IMR-90 (cell line): ENCODE measurements around the gene MAP1LC3B2. TPM values are rescaled to one million over a fixed set of nuclear protein-coding genes. Genes with fewer than 3 reads are reported as not detected.

Experiments
- ATAC-seq: fragments of 200-7000 bp; cut with Tn5 transposase; 2 replicates; pipeline ENCODE4 v1.9.1; 2020; ENCODE audit warnings: low read depth, mild to moderate bottlenecking, moderate library complexity
- BruUV-seq: library from RNA; stranded (reverse); fragments of 400-500 nt; replicated peaks from 2 replicates; lab custom pipeline; 2021; lab: Mats Ljungman, UMichigan
- CTCF ChIA-PET: fragments of 300-600 bp; formaldehyde crosslinking; extraction: SDS; loops from one replicate; lab custom pipeline; 2021; ENCODE audit warnings: antibody characterized with exemption; lab: Yijun Ruan, JAX
- POLR2A ChIA-PET: fragments of 300-600 bp; sonication (Branson Sonifier 250); formaldehyde crosslinking; loops from one replicate; lab custom pipeline; 2022; ENCODE audit warnings: antibody characterized with exemption; ENCODE audit not compliant: unreplicated experiment; lab: Charles Lee
- DNase-seq: peaks from one replicate; pipeline ENCODE4 v3.0.0; 2013
- H2AFZ ChIP-seq: replicated peaks from 2 replicates; pipeline ENCODE3; 2013; ENCODE audit warnings: low read length, mild to moderate bottlenecking; ENCODE audit not compliant: poor library complexity
- H2AK5ac ChIP-seq: 2 replicates; pipeline ENCODE4 v1.6.1; 2013; ENCODE audit warnings: low read depth, low read length, inconsistent platforms
- H2AK9ac ChIP-seq: replicated peaks from 2 replicates; pipeline ENCODE3; 2013; ENCODE audit warnings: mild to moderate bottlenecking, low read depth, low read length, moderate library complexity; ENCODE audit not compliant: poor library complexity
- H2BK120ac ChIP-seq: 2 replicates; pipeline ENCODE4 v1.6.1; 2013; ENCODE audit warnings: low read depth, low read length, inconsistent platforms
- H2BK15ac ChIP-seq: 3 replicates; pipeline ENCODE4 v1.6.1; 2013; ENCODE audit warnings: low read depth, low read length, inconsistent platforms
- H2BK20ac ChIP-seq: 2 replicates; pipeline ENCODE4 v1.6.1; 2013; ENCODE audit warnings: low read depth, mild to moderate bottlenecking, inconsistent platforms, low read length, moderate library complexity
- H2BK5ac ChIP-seq: 2 replicates; pipeline ENCODE4 v1.6.1; 2013; ENCODE audit warnings: mild to moderate bottlenecking, low read depth, low read length, inconsistent platforms; ENCODE audit not compliant: poor library complexity, severe bottlenecking
- H3K14ac ChIP-seq: replicated peaks from 2 replicates; pipeline ENCODE4 v1.6.1; 2013; ENCODE audit warnings: low read depth, low read length, inconsistent platforms
- H3K18ac ChIP-seq: 2 replicates; pipeline ENCODE4 v1.6.1; 2013; ENCODE audit warnings: low read depth, low read length, control low read depth
- H3K23ac ChIP-seq: 2 replicates; pipeline ENCODE4 v1.6.1; 2013; ENCODE audit warnings: low read depth, low read length, inconsistent platforms
- H3K27ac ChIP-seq: 2 replicates; pipeline ENCODE4 v1.5.1; 2013; ENCODE audit warnings: mild to moderate bottlenecking, control low read depth, low read length; ENCODE audit not compliant: insufficient read depth
- H3K27me3 ChIP-seq: 2 replicates; pipeline ENCODE4 v1.6.1; 2013; ENCODE audit warnings: low read length; ENCODE audit not compliant: control insufficient read depth, insufficient read depth
- H3K36me3 ChIP-seq: 2 replicates; pipeline ENCODE4 v1.6.1; 2013; ENCODE audit warnings: low read length, mixed read lengths; ENCODE audit not compliant: control insufficient read depth, insufficient read depth
- H3K4ac ChIP-seq: 2 replicates; pipeline ENCODE4 v1.6.1; 2013; ENCODE audit warnings: low read depth, low read length, inconsistent platforms
- H3K4me1 ChIP-seq: 2 replicates; pipeline ENCODE4 v1.6.1; 2013; ENCODE audit warnings: low read length, mixed read lengths; ENCODE audit not compliant: control insufficient read depth, insufficient read depth
- H3K4me2 ChIP-seq: 2 replicates; pipeline ENCODE4 v1.6.1; 2013; ENCODE audit warnings: low read depth, mild to moderate bottlenecking, control low read depth, low read length, moderate library complexity
- H3K4me3 ChIP-seq: 2 replicates; pipeline ENCODE4 v1.5.1; 2013; ENCODE audit warnings: low read depth, mild to moderate bottlenecking, control low read depth, low read length, moderate library complexity; ENCODE audit not compliant: insufficient read depth
- H3K56ac ChIP-seq: 2 replicates; pipeline ENCODE4 v1.6.1; 2013; ENCODE audit warnings: low read length, inconsistent platforms; ENCODE audit not compliant: insufficient read depth; ENCODE audit errors: extremely low read depth
- H3K79me1 ChIP-seq, 2 experiments: 2 replicates each; pipeline ENCODE4 v1.6.1; 2013; ENCODE audit warnings: low read length in 2 of 2, inconsistent platforms in 1 of 2, low read depth in 1 of 2
- H3K9ac ChIP-seq: 2 replicates; pipeline ENCODE4 v1.6.1; 2013; ENCODE audit warnings: low read depth, low read length, control low read depth
- H3K9me1 ChIP-seq: 2 replicates; pipeline ENCODE4 v1.6.1; 2013; ENCODE audit warnings: low read length, inconsistent platforms; ENCODE audit not compliant: insufficient read depth
- H3K9me3 ChIP-seq: 2 replicates; pipeline ENCODE4 v1.6.1; 2013; ENCODE audit warnings: low read length; ENCODE audit not compliant: control insufficient read depth, insufficient read depth
- H4K20me1 ChIP-seq: 2 replicates; pipeline ENCODE4 v1.6.1; 2013; ENCODE audit warnings: low read length, inconsistent platforms; ENCODE audit not compliant: insufficient read depth
- H4K5ac ChIP-seq: 2 replicates; pipeline ENCODE4 v1.6.1; 2013; ENCODE audit warnings: mild to moderate bottlenecking, low read depth, low read length, control low read depth
- H4K8ac ChIP-seq, 2 experiments: 2 replicates each; pipeline ENCODE4 v1.6.1; 2013; ENCODE audit warnings: low read depth in 2 of 2, low read length in 2 of 2, control low read depth in 1 of 2, inconsistent platforms in 1 of 2
- H4K91ac ChIP-seq: 2 replicates; pipeline ENCODE4 v1.6.1; 2013; ENCODE audit warnings: low read depth, low read length, inconsistent platforms; ENCODE audit not compliant: insufficient read depth
- BHLHE40 ChIP-seq: fragments of 150-350 bp; IDR thresholded peaks from 2 replicates; pipeline ENCODE4 v1.6.1; 2016; ENCODE audit warnings: mild to moderate bottlenecking, low read depth, low read length
- CEBPB ChIP-seq: IDR thresholded peaks from 2 replicates; pipeline ENCODE4 v1.6.1; 2012; ENCODE audit warnings: low read depth, low read length, improper control_type of control experiment
- FOS ChIP-seq: fragments of 150-350 bp; IDR thresholded peaks from 2 replicates; pipeline ENCODE4 v1.6.1; 2016; ENCODE audit warnings: low read depth, low read length
- MAZ ChIP-seq: IDR thresholded peaks from 2 replicates; pipeline ENCODE4 v1.6.1; 2012; ENCODE audit warnings: low read depth, mild to moderate bottlenecking, low read length, improper control_type of control experiment, moderate library complexity, borderline replicate concordance
- NFE2L2 ChIP-seq: fragments of 150-350 bp; IDR thresholded peaks from 2 replicates; pipeline ENCODE4 v1.6.1; 2016; ENCODE audit warnings: low read depth, mild to moderate bottlenecking, low read length
- WGBS, 2 experiments: methylation state at CpG; one replicate each; pipeline versions ENCODE4 v1.1.5 to v1.1.7; 2013; ENCODE audit warnings: missing lambda C conversion rate in 2 of 2; ENCODE audit not compliant: insufficient read length in 1 of 2; ENCODE audit errors: extremely low coverage in 2 of 2; 5-methylcytosine and 5-hydroxymethylcytosine counted together
- dilution Hi-C: fragments of 300-500 bp; cut with HindIII; formaldehyde crosslinking; loops from one replicate; pipeline ENCODE4 v1.14.3; 2018; ENCODE audit warnings: low sequenced_read_pairs; ENCODE audit not compliant: unreplicated experiment
- in situ Hi-C: fragments of 300-500 bp; cut with MboI; formaldehyde crosslinking; loops from 3 replicates; pipeline ENCODE4 v1.14.3; 2019; ENCODE audit warnings: low sequenced_read_pairs, inconsistent platforms, mixed read lengths
- intact Hi-C: fragments of 100-400 bp; cut with micrococcal nuclease; formaldehyde crosslinking; loops from 2 replicates; pipeline ENCODE4 v1.10.0; 2022
- polyA plus RNA-seq, 3 experiments: library from polyadenylated mRNA; depleted of rRNA; stranded (reverse); fragments of >200 nt; gene quantifications; 2 replicates each; pipeline ENCODE4 v1.2.3, GENCODE V29; 2012; ENCODE audit warnings: low replicate concordance in 1 of 3
- total RNA-seq: library from RNA; depleted of rRNA; stranded (reverse); fragments of >200 nt; gene quantifications from 2 replicates; pipeline ENCODE4 v1.2.3, GENCODE V29; 2012
- TF ChIP-seq, protein P1 (sequence below): fragments of 150-350 bp; IDR thresholded peaks from 2 replicates; pipeline ENCODE4 v1.6.1; 2016; ENCODE audit warnings: low read depth, mild to moderate bottlenecking, low read length, moderate library complexity, borderline replicate concordance

The MAP1LC3B2 gene
- total and polyA plus RNA-seq, 2 of the 4 experiments (the other 2 are of a cell fraction) = 1.4 TPM; not detected in 1

GRCh38 chr12:116520801-116521471 is 38.2 kb upstream of the MAP1LC3B2 start:
- ATAC-seq = no peak

More at GRCh38 chr12:116520801-116521471, 38.2 kb upstream of the MAP1LC3B2 start:
- Histone ChIP-seq H3K23ac (no peak overlapping the region), H3K56ac (no peak overlapping the region), H2BK120ac (no peak overlapping the region), H3K18ac (no peak overlapping the region), H3K9ac (no peak overlapping the region), H2BK15ac (no peak overlapping the region), H3K79me1 (no peaks in the 10 kb centered on the region), H4K8ac (peak overlapping the region in 1 of 2 experiments; percentile 3; a peak in 1 of 4 replicates), H3K4me1 (peaks cover 7% of the 10 kb centered on the region), H3K4me3 (no peak overlapping the region), H2AFZ (peak overlapping the region; percentile 47), H3K36me3 (no peaks in the 10 kb centered on the region), H3K27ac (no peak overlapping the region), H2BK20ac (no peak overlapping the region), H3K27me3 (no peaks in the 10 kb centered on the region; the same call in 1 of the 2 replicates), H3K4ac (peak overlapping the region; percentile 9; the same call in 1 of the 2 replicates), H2AK5ac (0 out of 2 replicates have a peak overlapping the region, but pooled peaks have one; percentile 5), H4K20me1 (no peaks in the 10 kb centered on the region), H4K91ac (no peak overlapping the region), H2BK5ac (no peak overlapping the region), H2AK9ac (no peak overlapping the region), H3K9me3 (no peaks in the 10 kb centered on the region), H3K4me2 (no peak overlapping the region), H4K5ac (no peak overlapping the region), H3K14ac (no peak overlapping the region), H3K9me1 (peaks cover 7% of the 10 kb centered on the region; the same call in 1 of the 2 replicates)
- in situ Hi-C loops = no loop called here
- 100% methylated on average over 2 of the region's 15 CpGs; no CpG with 5 or more reads in 1 of the 2 experiments for WGBS, 2 experiments
- intact Hi-C loops = loop anchor here (10.0 kb wide), 1 partner anchor 526 kb away; no protein-coding TSS in a partner anchor
- ChIA-PET POLR2A (no interaction called here), CTCF (no interaction called here)
- TF ChIP-seq FOS (no peak), MAZ (no peak), NFE2L2 (no peak), BHLHE40 (0 out of 2 replicates have a peak, but pooled peaks have one; percentile 17), CEBPB (no peak)
- TF ChIP-seq, protein P1, sequence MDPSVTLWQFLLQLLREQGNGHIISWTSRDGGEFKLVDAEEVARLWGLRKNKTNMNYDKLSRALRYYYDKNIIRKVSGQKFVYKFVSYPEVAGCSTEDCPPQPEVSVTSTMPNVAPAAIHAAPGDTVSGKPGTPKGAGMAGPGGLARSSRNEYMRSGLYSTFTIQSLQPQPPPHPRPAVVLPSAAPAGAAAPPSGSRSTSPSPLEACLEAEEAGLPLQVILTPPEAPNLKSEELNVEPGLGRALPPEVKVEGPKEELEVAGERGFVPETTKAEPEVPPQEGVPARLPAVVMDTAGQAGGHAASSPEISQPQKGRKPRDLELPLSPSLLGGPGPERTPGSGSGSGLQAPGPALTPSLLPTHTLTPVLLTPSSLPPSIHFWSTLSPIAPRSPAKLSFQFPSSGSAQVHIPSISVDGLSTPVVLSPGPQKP = no peak
- dilution Hi-C loops = no loop called here
- peak; percentile 33 for DNase-seq
- BruUV-seq = no TSS peak
